Uterine smooth muscle cell (primary cell): ENCODE measurements around the gene OR5H1. TPM values are rescaled to one million over a fixed set of nuclear protein-coding genes. Genes with fewer than 3 reads are reported as not detected.

Experiments used
- total RNA-seq: library from RNA; depleted of rRNA; stranded (reverse); fragments of >200 nt; gene quantifications from 2 replicates; pipeline ENCODE4 v1.2.3, GENCODE V29; 2014

OR5H1 gene
- under 0.01 TPM in 1 of 2 replicates, not detected in the other for total RNA-seq

GRCh38 chr3:98130421-98130820, at the start of gene OR5H1:
OR5H1 (plus strand) TSS chr3:98130721; CDS start chr3:98132698, 1,977 bp downstream.

GRCh38 chr3:98086873-98087272, 43.6 kb upstream of the OR5H1 start, which contains the start of gene OR5AC2:
OR5AC2 (plus strand) TSS chr3:98087173; CDS start chr3:98087173, 0 bp downstream.

GRCh38 chr3:98147179-98147578, 16.7 kb downstream of the OR5H1 start, which contains the start of gene OR5H14:
OR5H14 (plus strand) TSS chr3:98147479; CDS start chr3:98149386, 1,907 bp downstream.

GRCh38 chr3:98166396-98166795, 35.9 kb downstream of the OR5H1 start, which contains the start of gene OR5H15:
OR5H15 (plus strand) TSS chr3:98166696; CDS start chr3:98168700, 2,004 bp downstream.

Other genes starting within 250 kb of the OR5H1 start
- 31.3 and 38.2 TPM in 2 replicates for gene RIOX2, start 158.3 kb upstream of the OR5H1 start, total RNA-seq
- gene GABRR3, start 95.4 kb upstream of the OR5H1 start, total RNA-seq: not detected in 2 replicates
- not detected in 2 replicates for gene OR5AC2, start 43.5 kb upstream of the OR5H1 start, total RNA-seq
- not detected in 2 replicates for gene OR5H14, start 16.8 kb downstream of the OR5H1 start, total RNA-seq
- gene OR5H15, start 36.0 kb downstream of the OR5H1 start, total RNA-seq: not detected in 2 replicates
- gene OR5H6, start 133.5 kb downstream of the OR5H1 start, total RNA-seq: not detected in 2 replicates
- gene OR5H2, start 151.8 kb downstream of the OR5H1 start, total RNA-seq: not detected in 2 replicates
- not detected in 2 replicates for gene OR5K4, start 223.1 kb downstream of the OR5H1 start, total RNA-seq